ENCODE results near the gene LMAN1L.
A peak's percentile ranks its signal among the peaks of the same experiment; 100 is the strongest.

The LMAN1L gene

DNA sequence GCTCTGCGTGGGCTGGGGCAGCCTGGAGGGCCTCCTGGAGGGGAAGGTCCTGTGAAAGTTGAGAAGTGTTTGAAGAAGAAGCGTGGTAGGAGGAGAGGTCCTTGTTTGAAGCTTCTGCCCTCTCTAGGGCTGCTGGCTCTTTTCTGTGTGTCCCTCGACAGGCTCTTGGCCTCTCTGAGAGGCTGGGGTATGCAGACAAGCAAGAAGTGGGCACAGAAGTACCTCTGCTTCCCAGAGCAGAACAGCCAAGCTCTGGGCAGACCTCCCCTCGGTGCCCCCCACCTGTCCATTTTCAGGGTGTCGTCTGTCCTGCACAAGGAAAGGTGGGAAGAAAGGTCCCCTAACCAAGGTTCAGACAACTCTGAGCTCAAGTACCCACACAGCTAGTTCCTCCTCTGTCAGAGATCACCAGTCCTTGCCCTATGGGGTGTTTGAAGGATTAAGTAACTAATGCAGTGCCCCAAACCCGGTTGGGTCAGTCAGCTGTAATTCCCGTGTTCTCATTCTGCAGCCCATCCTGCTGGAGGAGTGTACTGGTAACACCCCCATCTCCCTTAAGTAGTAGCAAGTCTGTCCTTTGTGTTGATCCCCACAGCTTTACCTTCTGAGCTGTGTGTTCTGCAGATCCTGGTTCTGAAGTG, 24.5 kb upstream of the LMAN1L start:
- H3K9ac ChIP-seq (ENCODE audit: low read length) = peak overlapping the region; percentile 99
- H3K27ac ChIP-seq (ENCODE audit: low read length) = peak overlapping the region; percentile 97
- TF ChIP-seq EZH2phosphoT487 (IDR thresholded peaks at IDR 0.05; ENCODE audit: low read depth) = no peak
- TF ChIP-seq, protein P1, sequence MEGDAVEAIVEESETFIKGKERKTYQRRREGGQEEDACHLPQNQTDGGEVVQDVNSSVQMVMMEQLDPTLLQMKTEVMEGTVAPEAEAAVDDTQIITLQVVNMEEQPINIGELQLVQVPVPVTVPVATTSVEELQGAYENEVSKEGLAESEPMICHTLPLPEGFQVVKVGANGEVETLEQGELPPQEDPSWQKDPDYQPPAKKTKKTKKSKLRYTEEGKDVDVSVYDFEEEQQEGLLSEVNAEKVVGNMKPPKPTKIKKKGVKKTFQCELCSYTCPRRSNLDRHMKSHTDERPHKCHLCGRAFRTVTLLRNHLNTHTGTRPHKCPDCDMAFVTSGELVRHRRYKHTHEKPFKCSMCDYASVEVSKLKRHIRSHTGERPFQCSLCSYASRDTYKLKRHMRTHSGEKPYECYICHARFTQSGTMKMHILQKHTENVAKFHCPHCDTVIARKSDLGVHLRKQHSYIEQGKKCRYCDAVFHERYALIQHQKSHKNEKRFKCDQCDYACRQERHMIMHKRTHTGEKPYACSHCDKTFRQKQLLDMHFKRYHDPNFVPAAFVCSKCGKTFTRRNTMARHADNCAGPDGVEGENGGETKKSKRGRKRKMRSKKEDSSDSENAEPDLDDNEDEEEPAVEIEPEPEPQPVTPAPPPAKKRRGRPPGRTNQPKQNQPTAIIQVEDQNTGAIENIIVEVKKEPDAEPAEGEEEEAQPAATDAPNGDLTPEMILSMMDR (IDR thresholded peaks at IDR 0.05; ENCODE audit: low read depth, low read length) = no peak
- H3K9me3 ChIP-seq (ENCODE audit: insufficient read depth, low read length) = no peaks in the 10 kb centered on the region; the same call in 1 of the 2 replicates
- no peaks in the 10 kb centered on the region for H3K27me3 ChIP-seq (ENCODE audit: low read depth, low read length)
- peak overlapping the region; percentile 100 for H3K4me2 ChIP-seq (ENCODE audit: low read length)
- no peak overlapping the region for H2AFZ ChIP-seq (ENCODE audit: low read depth, low read length)
- H3K79me2 ChIP-seq (ENCODE audit: low read length) = peaks cover 99% of the 10 kb centered on the region
- H3K36me3 ChIP-seq (replicated peaks; ENCODE audit: low read depth, low read length) = peaks cover 79% of the 10 kb centered on the region
- H4K20me1 ChIP-seq (ENCODE audit: insufficient read depth, low read length) = peaks cover 22% of the 10 kb centered on the region
- H3K4me3 ChIP-seq (ENCODE audit: low read length) = peak overlapping the region; percentile 93
- peaks cover 96% of the 10 kb centered on the region for H3K4me1 ChIP-seq (ENCODE audit: low read length)

DNA sequence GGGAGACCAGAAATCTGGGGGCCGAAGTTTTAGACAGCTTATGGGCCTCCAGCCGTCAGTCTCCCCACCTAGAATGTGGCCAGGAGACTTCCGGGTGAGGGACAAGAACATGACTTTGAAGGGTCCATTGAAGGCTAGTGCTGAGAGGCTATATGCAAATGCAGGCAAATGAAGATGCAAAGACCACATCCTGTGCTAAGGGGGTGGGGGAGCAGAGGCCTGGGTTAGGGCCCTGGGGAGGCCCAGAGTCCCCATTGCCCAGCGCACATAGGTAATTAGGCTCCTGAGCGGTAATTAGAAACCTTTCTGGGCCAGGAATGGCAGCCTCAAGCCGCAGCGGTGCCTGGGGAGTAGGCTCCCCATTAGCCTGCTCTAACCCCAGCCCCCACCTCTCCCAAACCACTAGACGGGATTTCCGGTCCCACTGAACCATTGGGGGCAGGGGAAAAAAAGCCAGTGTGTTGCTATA, 23.9 kb upstream of the LMAN1L start:
- TF ChIP-seq, protein P1 (IDR thresholded peaks at IDR 0.05; ENCODE audit: low read depth, low read length) = no peak
- TF ChIP-seq EZH2phosphoT487 (IDR thresholded peaks at IDR 0.05; ENCODE audit: low read depth) = no peak
- peak overlapping the region; percentile 97 for H3K27ac ChIP-seq (ENCODE audit: low read length)
- H3K36me3 ChIP-seq (replicated peaks; ENCODE audit: low read depth, low read length) = peaks cover 77% of the 10 kb centered on the region
- H2AFZ ChIP-seq (ENCODE audit: low read depth, low read length) = no peak overlapping the region
- H3K4me3 ChIP-seq (ENCODE audit: low read length) = peak overlapping the region; percentile 93
- peaks cover 27% of the 10 kb centered on the region for H4K20me1 ChIP-seq (ENCODE audit: insufficient read depth, low read length)
- peak overlapping the region; percentile 99 for H3K9ac ChIP-seq (ENCODE audit: low read length)
- peak overlapping the region; percentile 100 for H3K4me2 ChIP-seq (ENCODE audit: low read length)
- H3K9me3 ChIP-seq (ENCODE audit: insufficient read depth, low read length) = no peaks in the 10 kb centered on the region; the same call in 1 of the 2 replicates
- H3K4me1 ChIP-seq (ENCODE audit: low read length) = peaks cover 97% of the 10 kb centered on the region
- H3K27me3 ChIP-seq (ENCODE audit: low read depth, low read length) = no peaks in the 10 kb centered on the region
- H3K79me2 ChIP-seq (ENCODE audit: low read length) = peaks cover 99% of the 10 kb centered on the region

DNA sequence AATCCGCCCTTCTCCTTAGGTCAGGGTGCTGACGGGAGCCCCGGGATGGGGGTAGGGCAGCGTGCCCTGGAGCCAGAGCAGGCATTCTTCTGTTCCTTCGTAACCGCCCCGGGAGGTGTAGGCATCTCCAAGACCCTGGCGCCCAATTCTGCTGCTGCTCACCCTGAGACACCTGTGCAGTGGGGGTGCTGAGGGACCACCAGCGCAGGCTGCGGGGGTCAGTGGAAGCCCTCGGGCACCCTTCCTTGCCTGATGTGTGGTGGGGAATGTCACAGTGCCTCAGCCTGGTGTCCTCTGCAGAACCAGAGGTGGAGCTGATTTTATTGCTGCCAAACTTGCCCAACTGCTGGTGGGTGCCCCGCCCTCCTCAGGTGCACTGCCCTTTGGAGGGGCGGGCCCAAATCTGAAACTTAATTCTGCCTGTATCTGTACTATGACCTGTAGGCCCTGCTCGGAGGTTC, 23.4 kb upstream of the LMAN1L start:
- Histone ChIP-seq H2AFZ (ENCODE audit: low read depth, low read length) (no peak overlapping the region), H3K36me3 (replicated peaks; ENCODE audit: low read depth, low read length) (peaks cover 73% of the 10 kb centered on the region), H3K27me3 (ENCODE audit: low read depth, low read length) (no peaks in the 10 kb centered on the region), H3K9me3 (ENCODE audit: insufficient read depth, low read length) (no peaks in the 10 kb centered on the region; the same call in 1 of the 2 replicates), H3K4me2 (ENCODE audit: low read length) (peak overlapping the region; percentile 100), H3K27ac (ENCODE audit: low read length) (peak overlapping the region; percentile 97), H3K4me3 (ENCODE audit: low read length) (peak overlapping the region; percentile 93), H3K9ac (ENCODE audit: low read length) (peak overlapping the region; percentile 99), H3K79me2 (ENCODE audit: low read length) (peaks cover 99% of the 10 kb centered on the region), H3K4me1 (ENCODE audit: low read length) (peaks cover 97% of the 10 kb centered on the region), H4K20me1 (ENCODE audit: insufficient read depth, low read length) (peaks cover 32% of the 10 kb centered on the region)
- no peak for TF ChIP-seq EZH2phosphoT487 (IDR thresholded peaks at IDR 0.05; ENCODE audit: low read depth)
- TF ChIP-seq, protein P1 (IDR thresholded peaks at IDR 0.05; ENCODE audit: low read depth, low read length) = no peak

DNA sequence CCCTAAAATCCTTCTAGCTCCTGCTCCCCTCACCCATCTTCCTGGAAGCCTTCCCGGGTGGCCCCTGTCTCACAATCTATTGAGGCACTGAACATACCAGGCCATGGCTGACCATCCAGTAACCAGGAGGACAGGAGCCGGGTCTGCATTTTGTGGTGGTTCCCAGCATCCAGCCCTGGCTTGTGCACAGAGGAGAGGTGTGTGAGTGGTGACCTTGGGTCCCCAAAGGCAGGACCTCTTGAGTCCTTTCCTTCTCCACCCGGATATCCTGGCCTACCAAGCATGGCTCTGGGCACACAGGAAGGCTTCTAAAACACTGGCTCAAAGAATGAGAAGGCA, 22.9 kb upstream of the LMAN1L start:
- peak overlapping the region; percentile 99 for H3K9ac ChIP-seq (ENCODE audit: low read length)
- peaks cover 97% of the 10 kb centered on the region for H3K4me1 ChIP-seq (ENCODE audit: low read length)

More for the DNA sequence above, 22.9 kb upstream of the LMAN1L start:
- Histone ChIP-seq H3K79me2 (ENCODE audit: low read length) (peaks cover 99% of the 10 kb centered on the region), H3K9me3 (ENCODE audit: insufficient read depth, low read length) (no peaks in the 10 kb centered on the region; the same call in 1 of the 2 replicates), H3K4me2 (ENCODE audit: low read length) (peak overlapping the region; percentile 100), H3K4me3 (ENCODE audit: low read length) (peak overlapping the region; percentile 93), H3K27ac (ENCODE audit: low read length) (peak overlapping the region; percentile 97), H2AFZ (ENCODE audit: low read depth, low read length) (no peak overlapping the region), H3K27me3 (ENCODE audit: low read depth, low read length) (no peaks in the 10 kb centered on the region), H4K20me1 (ENCODE audit: insufficient read depth, low read length) (peaks cover 37% of the 10 kb centered on the region), H3K36me3 (replicated peaks; ENCODE audit: low read depth, low read length) (peaks cover 75% of the 10 kb centered on the region)
- TF ChIP-seq, protein P1 (IDR thresholded peaks at IDR 0.05; ENCODE audit: low read depth, low read length) = no peak; the same call in 1 of the 2 replicates
- TF ChIP-seq EZH2phosphoT487 (IDR thresholded peaks at IDR 0.05; ENCODE audit: low read depth) = no peak

All from OCI-LY3 (cell line).